GM12878 (cell line): ENCODE data around the gene UNG. TPM values are rescaled to one million over a fixed set of nuclear protein-coding genes. Genes with fewer than 3 reads are reported as not detected.

Experiments
- ATAC-seq: fragments of 200-7000 bp; cut with Tn5 transposase; 3 replicates; pipeline ENCODE4 v1.9.1; 2020; ENCODE audit warnings: mild to moderate bottlenecking, moderate library complexity
- BruUV-seq: library from RNA; stranded (reverse); fragments of 400-500 nt; replicated peaks from 2 replicates; lab custom pipeline; 2021; lab: Mats Ljungman, UMichigan
- CTCF ChIA-PET: fragments of 300-600 bp; sonication (Branson Sonifier 250); formaldehyde crosslinking; extraction: SDS; loops from one replicate; lab custom pipeline; 2021; ENCODE audit warnings: inconsistent platforms; lab: Yijun Ruan, JAX
- POLR2A ChIA-PET: fragments of 350-600 bp; formaldehyde crosslinking; extraction: SDS; loops from one replicate; lab custom pipeline; 2021; ENCODE audit warnings: inconsistent platforms; lab: Charles Lee
- RAD21 ChIA-PET: fragments of 300-600 bp; sonication (Branson Sonifier 250); formaldehyde crosslinking; loops from one replicate; lab custom pipeline; 2023; ENCODE audit warnings: antibody characterized with exemption; ENCODE audit not compliant: unreplicated experiment; lab: Charles Lee
- SMC1A ChIA-PET: fragments of 300-600 bp; sonication (Branson Sonifier 250); formaldehyde crosslinking; loops from one replicate; lab custom pipeline; 2023; ENCODE audit not compliant: unreplicated experiment, uncharacterized antibody; lab: Charles Lee
- DNase-seq: peaks from one replicate; pipeline ENCODE4 v3.0.0-alpha.2; 2011; ENCODE audit warnings: low read depth, low spot score
- FAIRE-seq: peaks from 3 replicates; lab custom pipeline; 2011; peaks lifted over from hg19 to GRCh38; lab: Jason Lieb, UNC
- H2AFZ ChIP-seq: 2 replicates; pipeline ENCODE4 v1.6.0; 2011; ENCODE audit warnings: low read depth, low read length, control low read depth; ENCODE audit not compliant: control insufficient read depth
- H3K27ac ChIP-seq: 2 replicates; pipeline ENCODE4 v1.5.1; 2011; ENCODE audit warnings: control low read depth; ENCODE audit not compliant: control insufficient read depth, insufficient read depth
- H3K27me3 ChIP-seq, 2 experiments: replicated peaks in 1 of 2; 2 replicates each; pipeline versions ENCODE4 v1.6.0 to v1.6.1; 2011; ENCODE audit warnings: low read length in 1 of 2; ENCODE audit not compliant: control insufficient read depth in 2 of 2, insufficient read depth in 2 of 2
- H3K36me3 ChIP-seq, 2 experiments: 2 replicates each; pipeline ENCODE4 v1.5.1; 2011; ENCODE audit warnings: low read length in 1 of 2; ENCODE audit not compliant: control insufficient read depth in 2 of 2, insufficient read depth in 2 of 2
- H3K4me1 ChIP-seq: 2 replicates; pipeline ENCODE4 v1.6.1; 2011; ENCODE audit warnings: mild to moderate bottlenecking, low read length, moderate library complexity, mixed read lengths; ENCODE audit not compliant: control insufficient read depth, insufficient read depth
- H3K4me2 ChIP-seq: 2 replicates; pipeline ENCODE4 v1.6.0; 2011; ENCODE audit warnings: control low read depth; ENCODE audit not compliant: control insufficient read depth, insufficient read depth
- H3K4me3 ChIP-seq: fragments of 200-600 bp; sonication (generic); 2 replicates; pipeline ENCODE4 v1.5.1; 2016
- H3K79me2 ChIP-seq: 2 replicates; pipeline ENCODE4 v1.6.0; 2011; ENCODE audit warnings: low read length; ENCODE audit not compliant: control insufficient read depth, insufficient read depth
- H3K9ac ChIP-seq: 2 replicates; pipeline ENCODE4 v1.8.0; 2011; ENCODE audit warnings: low read length, control low read depth, mixed read lengths; ENCODE audit not compliant: control insufficient read depth, insufficient read depth
- H3K9me3 ChIP-seq: replicated peaks from 3 replicates; pipeline ENCODE4 v1.5.1; 2011; ENCODE audit warnings: mild to moderate bottlenecking, low read length; ENCODE audit not compliant: control insufficient read depth, insufficient read depth
- H4K20me1 ChIP-seq: 2 replicates; pipeline ENCODE4 v1.6.0; 2011; ENCODE audit not compliant: control insufficient read depth, insufficient read depth
- BMI1 ChIP-seq: fragments of 450-650 bp; IDR thresholded peaks from 2 replicates; pipeline ENCODE4 v1.6.1; 2016; ENCODE audit warnings: mild to moderate bottlenecking, moderate library complexity, borderline replicate concordance
- CBX3 ChIP-seq: fragments of 200-600 bp; sonication (generic); IDR thresholded peaks from 2 replicates; pipeline ENCODE4 v1.6.1; 2016; ENCODE audit warnings: low read depth, borderline replicate concordance
- E4F1 ChIP-seq: fragments of 450-650 bp; IDR thresholded peaks from 2 replicates; pipeline ENCODE4 v1.6.1; 2018; ENCODE audit warnings: borderline replicate concordance, mild to moderate bottlenecking; ENCODE audit not compliant: partially characterized antibody
- LARP7 ChIP-seq: fragments of 450-650 bp; IDR thresholded peaks from 2 replicates; pipeline ENCODE4 v1.6.1; 2017; ENCODE audit warnings: mild to moderate bottlenecking
- MAX ChIP-seq: IDR thresholded peaks from 2 replicates; pipeline ENCODE4 v1.6.1; 2012; ENCODE audit warnings: low read depth, low read length, improper control_type of control experiment
- MXI1 ChIP-seq: fragments of 150-350 bp; IDR thresholded peaks from 2 replicates; pipeline ENCODE4 v1.6.1; 2011; ENCODE audit warnings: low read depth, mild to moderate bottlenecking, inconsistent platforms, low read length, improper control_type of control experiment
- NFIC ChIP-seq: IDR thresholded peaks from 2 replicates; pipeline ENCODE4 v1.6.1; 2012; ENCODE audit warnings: low read depth, mild to moderate bottlenecking, inconsistent platforms, low read length, moderate library complexity
- NFYB ChIP-seq: IDR thresholded peaks from 2 replicates; pipeline ENCODE4 v1.6.1; 2011; ENCODE audit warnings: low read depth, mild to moderate bottlenecking, low read length, improper control_type of control experiment, moderate library complexity; ENCODE audit not compliant: insufficient read depth
- NR2F1 ChIP-seq: fragments of 450-650 bp; conservative IDR thresholded peaks from 2 replicates; pipeline ENCODE4 v1.6.1; 2017; ENCODE audit warnings: mild to moderate bottlenecking
- RUNX3 ChIP-seq: IDR thresholded peaks from 2 replicates; pipeline ENCODE4 v1.6.1; 2012; ENCODE audit warnings: low read length, inconsistent platforms
- SP1 ChIP-seq: IDR thresholded peaks from one replicate; pipeline ENCODE4 v1.6.1; 2011; ENCODE audit warnings: low read depth, low read length
- STAT1 ChIP-seq: fragments of 450-650 bp; conservative IDR thresholded peaks from 2 replicates; pipeline ENCODE4 v1.6.1; 2014; ENCODE audit warnings: antibody characterized with exemption, mild to moderate bottlenecking
- SUZ12 ChIP-seq: fragments of 200-600 bp; sonication (generic); IDR thresholded peaks from one replicate; pipeline ENCODE4 v1.6.1; 2018; ENCODE audit warnings: antibody characterized with exemption, mild to moderate bottlenecking; ENCODE audit not compliant: unreplicated experiment
- WGBS: methylation state at CpG from one replicate; pipeline ENCODE4 v1.1.6; 2016; ENCODE audit warnings: low lambda C conversion rate; ENCODE audit not compliant: insufficient replicate concordance, insufficient coverage; ENCODE audit errors: missing lambda C conversion rate; 5-methylcytosine and 5-hydroxymethylcytosine counted together
- in situ Hi-C: fragments of 300-500 bp; cut with MboI; formaldehyde crosslinking; loops from 9 replicates; pipeline ENCODE4 v1.14.3; 2018; ENCODE audit warnings: mixed read lengths
- intact Hi-C: fragments of 100-400 bp; cut with micrococcal nuclease; formaldehyde crosslinking; loops from one replicate; pipeline ENCODE4 v1.14.2; 2022; ENCODE audit not compliant: unreplicated experiment
- polyA plus RNA-seq, 11 experiments: library from polyadenylated mRNA; depleted of rRNA in 4 of 11; unstranded in 6 of 11; stranded (reverse) in 5 of 11; fragments of >200 nt; fragmentation: Nextera tagmentation in 4 of 11; fragmentation: Illumina TruSeq in 1 of 11; extraction: Ambion mirVana in 4 of 11; extraction: Trizol in 1 of 11; gene quantifications; 1 replicate in 1 of 11; 2 replicates in 10 of 11; pipeline versions ENCODE4 v1.2.1 to v1.2.3, GENCODE V29; 2011 to 2016; ENCODE audit warnings: inconsistent platforms in 2 of 11, missing spikeins in 2 of 11, low read depth in 1 of 11
- total RNA-seq, 4 experiments: library from RNA; depleted of rRNA in 3 of 4; stranded (reverse); fragments of >200 nt in 3 of 4; fragmentation: Illumina TruSeq in 1 of 4; extraction: Trizol in 1 of 4; gene quantifications; 2 replicates each; pipeline versions ENCODE4 v1.2.1 to v1.2.3, GENCODE V29; 2013 to 2021
- TF ChIP-seq, protein P1 (sequence below): fragments of 450-650 bp; IDR thresholded peaks from 2 replicates; pipeline ENCODE4 v1.6.1; 2017; ENCODE audit warnings: antibody characterized with exemption, mild to moderate bottlenecking, moderate library complexity
- TF ChIP-seq, protein P2 (sequence below): fragments of 450-650 bp; IDR thresholded peaks from 2 replicates; pipeline ENCODE4 v1.6.1; 2017; ENCODE audit warnings: mild to moderate bottlenecking, low read depth, inconsistent platforms; ENCODE audit not compliant: poor library complexity, severe bottlenecking

The UNG gene
- total and polyA plus RNA-seq, 10 of the 15 experiments (the other 5 are each of a cell fraction or from before 2014, with no cell fraction given) = 9.5 to 81.9 (median 48.2) TPM

DNA sequence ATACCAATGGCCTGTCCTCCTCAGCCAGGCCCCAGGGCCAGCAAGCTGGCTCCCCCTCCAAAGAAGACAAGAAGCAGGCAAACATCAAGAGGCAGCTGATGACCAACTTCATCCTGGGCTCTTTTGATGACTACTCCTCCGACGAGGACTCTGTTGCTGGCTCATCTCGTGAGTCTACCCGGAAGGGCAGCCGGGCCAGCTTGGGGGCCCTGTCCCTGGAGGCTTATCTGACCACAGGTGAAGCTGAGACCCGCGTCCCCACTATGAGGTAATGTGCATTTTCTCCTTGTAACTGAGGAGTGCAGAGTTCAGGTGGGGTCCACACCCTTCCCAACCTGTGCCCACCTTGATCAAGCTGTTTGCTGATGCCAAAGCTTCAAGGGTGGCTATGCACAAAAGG is 42.4 kb downstream of the UNG start:
- in situ Hi-C loops (no loop called here), intact Hi-C loops (loop anchor here (10.0 kb wide), 1 partner anchor 245 kb away; no protein-coding TSS in a partner anchor)

More for the DNA sequence above, 42.4 kb downstream of the UNG start:
- no peak overlapping the region for H3K27ac ChIP-seq
- no peak for TF ChIP-seq STAT1
- no peak for TF ChIP-seq NFYB
- TF ChIP-seq, protein P1, sequence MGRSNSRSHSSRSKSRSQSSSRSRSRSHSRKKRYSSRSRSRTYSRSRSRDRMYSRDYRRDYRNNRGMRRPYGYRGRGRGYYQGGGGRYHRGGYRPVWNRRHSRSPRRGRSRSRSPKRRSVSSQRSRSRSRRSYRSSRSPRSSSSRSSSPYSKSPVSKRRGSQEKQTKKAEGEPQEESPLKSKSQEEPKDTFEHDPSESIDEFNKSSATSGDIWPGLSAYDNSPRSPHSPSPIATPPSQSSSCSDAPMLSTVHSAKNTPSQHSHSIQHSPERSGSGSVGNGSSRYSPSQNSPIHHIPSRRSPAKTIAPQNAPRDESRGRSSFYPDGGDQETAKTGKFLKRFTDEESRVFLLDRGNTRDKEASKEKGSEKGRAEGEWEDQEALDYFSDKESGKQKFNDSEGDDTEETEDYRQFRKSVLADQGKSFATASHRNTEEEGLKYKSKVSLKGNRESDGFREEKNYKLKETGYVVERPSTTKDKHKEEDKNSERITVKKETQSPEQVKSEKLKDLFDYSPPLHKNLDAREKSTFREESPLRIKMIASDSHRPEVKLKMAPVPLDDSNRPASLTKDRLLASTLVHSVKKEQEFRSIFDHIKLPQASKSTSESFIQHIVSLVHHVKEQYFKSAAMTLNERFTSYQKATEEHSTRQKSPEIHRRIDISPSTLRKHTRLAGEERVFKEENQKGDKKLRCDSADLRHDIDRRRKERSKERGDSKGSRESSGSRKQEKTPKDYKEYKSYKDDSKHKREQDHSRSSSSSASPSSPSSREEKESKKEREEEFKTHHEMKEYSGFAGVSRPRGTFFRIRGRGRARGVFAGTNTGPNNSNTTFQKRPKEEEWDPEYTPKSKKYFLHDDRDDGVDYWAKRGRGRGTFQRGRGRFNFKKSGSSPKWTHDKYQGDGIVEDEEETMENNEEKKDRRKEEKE = no peak
- TF ChIP-seq LARP7 = no peak
- no peak for TF ChIP-seq CBX3
- TF ChIP-seq MXI1 = no peak
- no peak for TF ChIP-seq NFIC
- no peak for TF ChIP-seq BMI1
- no peak for TF ChIP-seq SUZ12
- TF ChIP-seq SP1 = no peak
- TF ChIP-seq, protein P2, sequence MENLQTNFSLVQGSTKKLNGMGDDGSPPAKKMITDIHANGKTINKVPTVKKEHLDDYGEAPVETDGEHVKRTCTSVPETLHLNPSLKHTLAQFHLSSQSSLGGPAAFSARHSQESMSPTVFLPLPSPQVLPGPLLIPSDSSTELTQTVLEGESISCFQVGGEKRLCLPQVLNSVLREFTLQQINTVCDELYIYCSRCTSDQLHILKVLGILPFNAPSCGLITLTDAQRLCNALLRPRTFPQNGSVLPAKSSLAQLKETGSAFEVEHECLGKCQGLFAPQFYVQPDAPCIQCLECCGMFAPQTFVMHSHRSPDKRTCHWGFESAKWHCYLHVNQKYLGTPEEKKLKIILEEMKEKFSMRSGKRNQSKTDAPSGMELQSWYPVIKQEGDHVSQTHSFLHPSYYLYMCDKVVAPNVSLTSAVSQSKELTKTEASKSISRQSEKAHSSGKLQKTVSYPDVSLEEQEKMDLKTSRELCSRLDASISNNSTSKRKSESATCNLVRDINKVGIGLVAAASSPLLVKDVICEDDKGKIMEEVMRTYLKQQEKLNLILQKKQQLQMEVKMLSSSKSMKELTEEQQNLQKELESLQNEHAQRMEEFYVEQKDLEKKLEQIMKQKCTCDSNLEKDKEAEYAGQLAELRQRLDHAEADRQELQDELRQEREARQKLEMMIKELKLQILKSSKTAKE = no peak
- TF ChIP-seq MAX = no peak
- no peak for TF ChIP-seq E4F1
- no peak for TF ChIP-seq NR2F1
- TF ChIP-seq RUNX3 = no peak
- no peak for FAIRE-seq
- H3K27me3 ChIP-seq = no peaks in the 10 kb centered on the region
- ChIA-PET CTCF (interaction anchor here (0.9 to 1.5 kb wide), 2 partner anchors 11 to 28 kb away, joined by 3 to 5 read pairs; no protein-coding TSS in a partner anchor), RAD21 (no interaction called here), SMC1A (no interaction called here), POLR2A (no interaction called here)
- H3K79me2 ChIP-seq = no peaks in the 10 kb centered on the region
- H3K36me3 ChIP-seq = no peaks in the 10 kb centered on the region
- H3K4me1 ChIP-seq = no peaks in the 10 kb centered on the region
- WGBS = 43% methylated on average over 7 of the region's 7 CpGs
- DNase-seq = no peak
- H2AFZ ChIP-seq = no peak overlapping the region
- H3K4me2 ChIP-seq = no peak overlapping the region
- H4K20me1 ChIP-seq = no peaks in the 10 kb centered on the region
- ATAC-seq = no peak
- no TSS peak for BruUV-seq
- H3K9me3 ChIP-seq = no peaks in the 10 kb centered on the region
- H3K4me3 ChIP-seq = no peak overlapping the region
- no peak overlapping the region for H3K9ac ChIP-seq
